NCI-H187 (cell line): ENCODE results near the gene CYP27C1.

Experiments
- DNase-seq, 2 experiments: peaks; one replicate each; lab custom pipeline; 2025; lab: John Stamatoyannopoulos, UW

The CYP27C1 gene

GRCh38 chr2:127193164-127193966 lies 26.7 kb downstream of the CYP27C1 start:
- DNase-seq: no peak

GRCh38 chr2:127191331-127192219 lies 28.5 kb downstream of the CYP27C1 start:
- DNase-seq: no peak

GRCh38 chr2:127188797-127189196 lies 31.3 kb downstream of the CYP27C1 start:
- DNase-seq: no peak

- no peak for DNase-seq
Observed at GRCh38 chr2:127187831-127188230, 32.3 kb downstream of the CYP27C1 start.

- DNase-seq: no peak
Observed at GRCh38 chr2:127187081-127187775, 32.9 kb downstream of the CYP27C1 start.

- DNase-seq: no peak
Observed at GRCh38 chr2:127185705-127186104, 34.4 kb downstream of the CYP27C1 start.

- no peak for DNase-seq
Observed at GRCh38 chr2:127185093-127185492, 35.0 kb downstream of the CYP27C1 start.

GRCh38 chr2:127183771-127184170 lies 36.3 kb downstream of the CYP27C1 start:
- DNase-seq: no peak

- no peak for DNase-seq
Observed at GRCh38 chr2:127182626-127183458, 37.3 kb downstream of the CYP27C1 start.

GRCh38 chr2:127181851-127182250 lies 38.2 kb downstream of the CYP27C1 start:
- DNase-seq: no peak

- no peak for DNase-seq
Observed at GRCh38 chr2:127179766-127180165, 40.3 kb downstream of the CYP27C1 start.

GRCh38 chr2:127177617-127178263 lies 42.4 kb downstream of the CYP27C1 start:
- DNase-seq: no peak

GRCh38 chr2:127176371-127177311 lies 43.5 kb downstream of the CYP27C1 start:
- no peak for DNase-seq

- no peak for DNase-seq
Observed at GRCh38 chr2:127175751-127176354, 44.2 kb downstream of the CYP27C1 start.

- DNase-seq: peak in 1 of 2 experiments; percentile 0
Observed at GRCh38 chr2:127175041-127175721, 44.9 kb downstream of the CYP27C1 start.

- no peak for DNase-seq
Observed at GRCh38 chr2:127174640-127175039, 45.5 kb downstream of the CYP27C1 start.

GRCh38 chr2:127174136-127174535 lies 46.0 kb downstream of the CYP27C1 start:
- DNase-seq: no peak

GRCh38 chr2:127173057-127173456 lies 47.0 kb downstream of the CYP27C1 start:
- DNase-seq: no peak

GRCh38 chr2:127172306-127172705 lies 47.8 kb downstream of the CYP27C1 start:
- DNase-seq: no peak
